H1 (cell line): ENCODE results near the gene ZNF777. TPM values are rescaled to one million over a fixed set of nuclear protein-coding genes. Genes with fewer than 3 reads are reported as not detected.
A peak's percentile ranks its signal among the peaks of the same experiment; 100 is the strongest.

Experiments used
- BCL11A ChIP-seq, 2 experiments: IDR thresholded peaks; one replicate each; pipeline ENCODE4 v1.6.1; 2011; ENCODE audit warnings: low read depth in 2 of 2, low read length in 2 of 2, mild to moderate bottlenecking in 2 of 2
- BRCA1 ChIP-seq: IDR thresholded peaks from 2 replicates; pipeline ENCODE4 v1.6.1; 2012; ENCODE audit warnings: low read depth, low read length, improper control_type of control experiment
- CBX5 ChIP-seq: fragments of 300-800, 300-1000 bp; sonication (generic); IDR thresholded peaks from 2 replicates; pipeline ENCODE4 v1.7.1; 2016; ENCODE audit warnings: antibody characterized with exemption, low read length, low read depth
- CBX8 ChIP-seq: fragments of 300-800, 300-1000 bp; sonication (generic); IDR thresholded peaks from 2 replicates; pipeline ENCODE4 v1.7.1; 2016; ENCODE audit warnings: low read depth, low read length, borderline replicate concordance
- EZH2 ChIP-seq: fragments of 200-600 bp; sonication (generic); IDR thresholded peaks from 2 replicates; pipeline ENCODE4 v1.7.1; 2012; ENCODE audit warnings: low read depth, mild to moderate bottlenecking, moderate library complexity, low read length, inconsistent platforms; ENCODE audit not compliant: severe bottlenecking
- GABPA ChIP-seq: IDR thresholded peaks from 2 replicates; pipeline ENCODE4 v1.6.1; 2011; ENCODE audit warnings: mild to moderate bottlenecking, low read length, moderate library complexity, borderline replicate concordance; ENCODE audit not compliant: insufficient read depth
- JUND ChIP-seq: IDR thresholded peaks from 2 replicates; pipeline ENCODE4 v1.6.1; 2011; ENCODE audit warnings: mild to moderate bottlenecking, improper control_type of control experiment, low read length
- KDM4A ChIP-seq: IDR thresholded peaks from one replicate; pipeline ENCODE4 v1.7.1; 2012; ENCODE audit warnings: low read depth, mild to moderate bottlenecking, moderate library complexity, low read length, inconsistent platforms; ENCODE audit not compliant: severe bottlenecking
- MAFK ChIP-seq: IDR thresholded peaks from 2 replicates; pipeline ENCODE4 v1.6.1; 2012; ENCODE audit warnings: low read depth, mild to moderate bottlenecking, improper control_type of control experiment, low read length
- PHF8 ChIP-seq: fragments of 200-600 bp; sonication (generic); conservative IDR thresholded peaks from 2 replicates; pipeline ENCODE4 v1.7.1; 2012; ENCODE audit warnings: low read depth, mild to moderate bottlenecking, inconsistent platforms, low read length, moderate library complexity
- POU5F1 ChIP-seq: IDR thresholded peaks from 2 replicates; pipeline ENCODE4 v1.6.1; 2011; ENCODE audit warnings: low read depth, mild to moderate bottlenecking, low read length, moderate library complexity
- RBBP5 ChIP-seq: IDR thresholded peaks from 2 replicates; pipeline ENCODE4 v1.7.1; 2012; ENCODE audit warnings: low read depth, mild to moderate bottlenecking, inconsistent platforms, low read length, moderate library complexity, borderline replicate concordance
- RXRA ChIP-seq: IDR thresholded peaks from 2 replicates; pipeline ENCODE4 v1.6.1; 2011; ENCODE audit warnings: low read depth, mild to moderate bottlenecking, low read length, moderate library complexity; ENCODE audit not compliant: insufficient read depth
- SAP30 ChIP-seq: fragments of 300-600 bp; sonication (generic); IDR thresholded peaks from 2 replicates; pipeline ENCODE4 v1.7.1; 2012; ENCODE audit warnings: low read length, moderate library complexity, mild to moderate bottlenecking, inconsistent platforms; ENCODE audit not compliant: insufficient read depth, insufficient replicate concordance
- TAF1 ChIP-seq: IDR thresholded peaks from 2 replicates; pipeline ENCODE4 v1.6.1; 2011; ENCODE audit warnings: mild to moderate bottlenecking, low read depth, low read length
- TAF7 ChIP-seq: optimal IDR thresholded peaks from 2 replicates; pipeline ENCODE3; 2011; ENCODE audit warnings: low read depth, mild to moderate bottlenecking, inconsistent platforms, low read length, moderate library complexity, borderline replicate concordance
- TBP ChIP-seq: IDR thresholded peaks from 2 replicates; pipeline ENCODE4 v1.6.1; 2011; ENCODE audit warnings: low read depth, low read length, improper control_type of control experiment
- TEAD4 ChIP-seq: IDR thresholded peaks from 2 replicates; pipeline ENCODE4 v1.6.1; 2012; ENCODE audit warnings: low read depth, low read length, inconsistent platforms, mixed read lengths
- USF2 ChIP-seq: IDR thresholded peaks from 2 replicates; pipeline ENCODE4 v1.6.1; 2011; ENCODE audit warnings: low read length, improper control_type of control experiment
- YY1 ChIP-seq: IDR thresholded peaks from 2 replicates; pipeline ENCODE4 v1.6.1; 2011; ENCODE audit warnings: low read depth, mild to moderate bottlenecking, low read length
- ZNF274 ChIP-seq: IDR thresholded peaks from 2 replicates; pipeline ENCODE4 v1.7.0; 2012; ENCODE audit warnings: low read length, borderline replicate concordance; ENCODE audit errors: extremely low read depth
- polyA plus RNA-seq, 7 experiments: library from polyadenylated mRNA; depleted of rRNA in 3 of 7; stranded (reverse) in 5 of 7; unstranded in 2 of 7; fragments of >200 nt in 5 of 7; fragments of 200-250 nt in 2 of 7; gene quantifications; 1 replicate in 5 of 7; 2 replicates in 1 of 7; 4 replicates in 1 of 7; pipeline versions ENCODE4 v1.2.1 to v1.2.3, GENCODE V29; 2011 to 2013; ENCODE audit warnings: missing spikeins in 2 of 7, mixed read lengths in 2 of 7
- total RNA-seq: library from RNA; stranded (reverse); fragmentation: NEBNext Ultra II Directional; extraction: Animal tissue kit (Norgen Biotek cat#: 25700); gene quantifications from 2 replicates; pipeline ENCODE4 v1.2.1, GENCODE V29; 2021

ZNF777 gene
- total and polyA plus RNA-seq, 2 of the 8 experiments (the other 6 are each of a cell fraction or from before 2014, with no cell fraction given): 8.0 to 10.1 TPM

DNA sequence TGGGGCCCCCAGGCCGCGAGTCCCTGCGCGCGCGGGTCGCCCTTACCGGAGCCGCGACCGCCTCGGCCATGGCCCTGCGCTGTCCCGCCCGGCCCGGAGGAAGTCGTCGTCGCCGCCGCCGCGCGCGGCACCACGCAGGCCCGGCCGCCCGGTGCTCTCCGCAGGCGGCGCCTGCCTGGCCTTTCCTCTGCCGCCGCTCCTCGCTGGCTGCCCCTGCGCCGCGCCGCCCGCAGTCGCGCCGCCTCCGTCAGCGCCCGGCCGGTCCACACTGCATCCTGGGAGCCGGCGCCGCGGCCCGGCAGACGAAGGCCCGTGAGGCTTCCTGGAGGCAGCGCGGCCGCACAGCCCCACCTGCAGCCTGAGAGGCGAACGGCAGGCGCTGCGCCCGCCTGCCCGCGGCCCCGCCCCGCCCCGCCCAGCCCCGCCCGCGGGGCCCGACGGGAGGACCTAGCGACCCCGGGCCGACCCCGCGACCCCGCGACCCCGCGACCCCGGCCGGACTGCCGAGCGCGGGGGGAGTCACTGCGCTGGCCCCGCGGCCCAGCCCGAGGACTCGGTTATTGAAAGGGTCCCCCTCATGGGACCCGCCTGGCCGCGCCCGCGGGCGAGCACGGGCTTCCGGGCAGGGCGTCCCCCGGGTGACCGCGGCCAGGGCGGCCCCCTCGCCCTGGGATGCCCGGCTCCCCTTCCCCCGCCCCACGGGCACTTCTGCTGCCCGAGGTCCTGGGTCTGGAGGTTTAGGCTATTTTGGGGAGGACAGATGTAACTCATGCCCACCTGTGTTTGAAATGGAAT, 36.8 kb upstream of the ZNF777 start, which contains the start of gene ZNF746 (continued):
- peak; percentile 25 for TF ChIP-seq TAF7
- TF ChIP-seq TAF1: peak; percentile 71
- TF ChIP-seq BRCA1: no peak
- peak; percentile 81; the same call in 1 of the 2 replicates for TF ChIP-seq RBBP5
- no peak for TF ChIP-seq MAFK
- TF ChIP-seq YY1: no peak
- no peak for TF ChIP-seq JUND
- TF ChIP-seq TEAD4: no peak
- TF ChIP-seq USF2: no peak
- no peak for TF ChIP-seq POU5F1
- no peak for TF ChIP-seq EZH2
- TF ChIP-seq BCL11A (IDR thresholded peaks at IDR 0.05; ENCODE audit: low read depth in 2 of 2, low read length in 2 of 2): no peak
- no peak for TF ChIP-seq ZNF274
- TF ChIP-seq TBP: peak; percentile 59; the same call in 1 of the 2 replicates
- peak; percentile 78; the same call in 1 of the 2 replicates for TF ChIP-seq RXRA
- TF ChIP-seq SAP30: no peak
- peak; percentile 30; the same call in 1 of the 2 replicates for TF ChIP-seq PHF8
- no peak for TF ChIP-seq CBX5
- TF ChIP-seq CBX8: no peak
- peak; percentile 69 for TF ChIP-seq KDM4A
- TF ChIP-seq GABPA: no peak
- TF ChIP-seq, all 59 proteins: peak for 15
